Astrocyte (in vitro differentiated cells and primary cell): ENCODE measurements around the gene RAB31. TPM values are rescaled to one million over a fixed set of nuclear protein-coding genes. Genes with fewer than 3 reads are reported as not detected.

Experiments used
- DNase-seq: peaks from one replicate; pipeline ENCODE4 v3.0.0-alpha.2; 2010; ENCODE audit warnings: low read depth
- FAIRE-seq: peaks from 2 replicates; lab custom pipeline; 2011; peaks lifted over from hg19 to GRCh38; lab: Jason Lieb, UNC
- H2AFZ ChIP-seq: 2 replicates; pipeline ENCODE4 v1.6.0; 2012; ENCODE audit warnings: low read depth, low read length, inconsistent platforms
- H3K27ac ChIP-seq: 2 replicates; pipeline ENCODE4 v1.5.1; 2011; ENCODE audit warnings: low read depth, low read length, inconsistent platforms
- H3K27me3 ChIP-seq: 2 replicates; pipeline ENCODE4 v1.6.0; 2011; ENCODE audit warnings: low read length, inconsistent platforms; ENCODE audit not compliant: insufficient read depth
- H3K36me3 ChIP-seq: 2 replicates; pipeline ENCODE4 v1.5.1; 2011; ENCODE audit warnings: low read length, inconsistent platforms; ENCODE audit not compliant: insufficient read depth
- H3K4me1 ChIP-seq: 2 replicates; pipeline ENCODE4 v1.5.1; 2011; ENCODE audit warnings: low read length, inconsistent platforms; ENCODE audit not compliant: insufficient read depth
- H3K4me2 ChIP-seq: 2 replicates; pipeline ENCODE4 v1.6.0; 2012; ENCODE audit warnings: low read length, inconsistent platforms
- H3K4me3 ChIP-seq: 2 replicates; pipeline ENCODE4 v1.5.1; 2011; ENCODE audit warnings: low read depth, mild to moderate bottlenecking, low read length, inconsistent platforms; ENCODE audit not compliant: insufficient read depth
- H3K79me2 ChIP-seq: 2 replicates; pipeline ENCODE4 v1.6.0; 2012; ENCODE audit warnings: mild to moderate bottlenecking, low read length, inconsistent platforms; ENCODE audit not compliant: insufficient read depth
- H3K9ac ChIP-seq: 2 replicates; pipeline ENCODE4 v1.6.0; 2012; ENCODE audit warnings: mild to moderate bottlenecking, low read length, inconsistent platforms
- H3K9me3 ChIP-seq: 2 replicates; pipeline ENCODE4 v1.5.1; 2012; ENCODE audit warnings: low read depth, mild to moderate bottlenecking, low read length, inconsistent platforms; ENCODE audit not compliant: insufficient read depth
- H4K20me1 ChIP-seq: 2 replicates; pipeline ENCODE4 v1.6.0; 2012; ENCODE audit warnings: low read length, inconsistent platforms; ENCODE audit not compliant: insufficient read depth
- H3K27ac Mint-ChIP-seq: one replicate; pipeline ENCODE4 v1.8.0; 2021; ENCODE audit warnings: mild to moderate bottlenecking, mixed read lengths; ENCODE audit not compliant: unreplicated experiment
- H3K27me3 Mint-ChIP-seq: one replicate; pipeline ENCODE4 v1.8.0; 2021; ENCODE audit warnings: low read depth, mixed read lengths; ENCODE audit not compliant: unreplicated experiment
- H3K36me3 Mint-ChIP-seq: one replicate; pipeline ENCODE4 v1.8.0; 2021; ENCODE audit warnings: low read depth, mixed read lengths; ENCODE audit not compliant: unreplicated experiment
- H3K4me1 Mint-ChIP-seq: one replicate; pipeline ENCODE4 v1.8.0; 2021; ENCODE audit warnings: low read depth, mixed read lengths; ENCODE audit not compliant: unreplicated experiment
- H3K4me3 Mint-ChIP-seq: one replicate; pipeline ENCODE4 v1.8.0; 2021; ENCODE audit warnings: mild to moderate bottlenecking, moderate library complexity, mixed read lengths; ENCODE audit not compliant: unreplicated experiment
- H3K9me3 Mint-ChIP-seq: one replicate; pipeline ENCODE4 v1.8.0; 2021; ENCODE audit warnings: mild to moderate bottlenecking, mixed read lengths; ENCODE audit not compliant: unreplicated experiment
- CTCF ChIP-seq: IDR thresholded peaks from 2 replicates; pipeline ENCODE4 v1.5.1; 2011; ENCODE audit warnings: low read depth, mild to moderate bottlenecking, inconsistent platforms, low read length, moderate library complexity; ENCODE audit not compliant: insufficient read depth
- EZH2 ChIP-seq: IDR thresholded peaks from 2 replicates; pipeline ENCODE4 v1.6.1; 2012; ENCODE audit warnings: mild to moderate bottlenecking, low read length, inconsistent platforms; ENCODE audit not compliant: insufficient read depth
- total RNA-seq: library from RNA; stranded (reverse); gene quantifications from 2 replicates; pipeline ENCODE4 v1.2.1, GENCODE V29; 2021

The RAB31 gene
- total RNA-seq, 1 donor from 2014 or later: 100 TPM

- Histone ChIP-seq H3K27me3 (no peaks in the 10 kb centered on the region), H3K4me1 (peaks cover 5% of the 10 kb centered on the region), H3K36me3 (no peaks in the 10 kb centered on the region), H4K20me1 (peaks cover 47% of the 10 kb centered on the region), H3K4me2 (no peak overlapping the region), H3K27ac (no peak overlapping the region), H3K4me3 (no peak overlapping the region), H3K9me3 (no peaks in the 10 kb centered on the region), H3K79me2 (peaks cover 54% of the 10 kb centered on the region), H2AFZ (no peak overlapping the region), H3K9ac (no peak overlapping the region)
- no peak overlapping the region for H3K4me3 Mint-ChIP-seq
- no peak for FAIRE-seq
- TF ChIP-seq CTCF (no peak), EZH2 (no peak)
- H3K27ac Mint-ChIP-seq: no peak overlapping the region
- H3K9me3 Mint-ChIP-seq: peaks cover 3% of the 10 kb centered on the region
- H3K27me3 Mint-ChIP-seq: no peaks in the 10 kb centered on the region
- peaks cover 16% of the 10 kb centered on the region for H3K4me1 Mint-ChIP-seq
- H3K36me3 Mint-ChIP-seq: peaks cover 9% of the 10 kb centered on the region
- no peak for DNase-seq
These were observed 65.0 kb downstream of the RAB31 start for GRCh38 chr18:9772847-9773677.

- Histone ChIP-seq H3K27ac (no peak overlapping the region), H3K4me3 (no peak overlapping the region), H4K20me1 (peaks cover 47% of the 10 kb centered on the region), H3K36me3 (no peaks in the 10 kb centered on the region), H3K79me2 (peaks cover 54% of the 10 kb centered on the region), H3K9ac (no peak overlapping the region), H3K4me1 (peaks cover 5% of the 10 kb centered on the region), H2AFZ (no peak overlapping the region), H3K9me3 (no peaks in the 10 kb centered on the region), H3K27me3 (no peaks in the 10 kb centered on the region), H3K4me2 (no peak overlapping the region)
- Mint-ChIP-seq H3K27me3 (no peaks in the 10 kb centered on the region), H3K36me3 (peaks cover 6% of the 10 kb centered on the region), H3K4me1 (peaks cover 16% of the 10 kb centered on the region), H3K9me3 (no peaks in the 10 kb centered on the region), H3K4me3 (peak overlapping the region; percentile 73), H3K27ac (no peak overlapping the region)
- TF ChIP-seq CTCF: no peak
- FAIRE-seq (no peak), DNase-seq (no peak)
These were observed 66.0 kb downstream of the RAB31 start for GRCh38 chr18:9774150-9774549.

GRCh38 chr18:9775178-9775577 is 67.1 kb downstream of the RAB31 start:
- Histone ChIP-seq H3K9me3 (no peaks in the 10 kb centered on the region), H3K4me3 (no peak overlapping the region), H3K4me1 (peaks cover 5% of the 10 kb centered on the region), H2AFZ (no peak overlapping the region), H3K27me3 (no peaks in the 10 kb centered on the region), H3K9ac (no peak overlapping the region), H3K36me3 (no peaks in the 10 kb centered on the region), H4K20me1 (peaks cover 45% of the 10 kb centered on the region), H3K4me2 (no peak overlapping the region), H3K27ac (no peak overlapping the region), H3K79me2 (peaks cover 49% of the 10 kb centered on the region)
- DNase-seq (no peak), FAIRE-seq (no peak)
- H3K4me3 Mint-ChIP-seq: peak overlapping the region; percentile 2
- H3K36me3 Mint-ChIP-seq: peaks cover 6% of the 10 kb centered on the region
- H3K4me1 Mint-ChIP-seq: peaks cover 10% of the 10 kb centered on the region
- H3K27ac Mint-ChIP-seq: no peak overlapping the region
- TF ChIP-seq CTCF (no peak), EZH2 (no peak)
- no peaks in the 10 kb centered on the region for H3K9me3 Mint-ChIP-seq
- no peaks in the 10 kb centered on the region for H3K27me3 Mint-ChIP-seq
